DOHH2 (cell line): ENCODE results near the gene KCNK3.

Experiments
- EZH2phosphoT487 ChIP-seq: fragments of 200-600 bp; sonication (generic); IDR thresholded peaks from 2 replicates; pipeline ENCODE4 v1.6.1; 2017; ENCODE audit warnings: borderline replicate concordance, mild to moderate bottlenecking, antibody characterized with exemption, low read length, moderate library complexity, mixed read lengths
- TF ChIP-seq, protein P1 (sequence below): fragments of 200-600 bp; sonication (generic); IDR thresholded peaks from one replicate; pipeline ENCODE4 v1.5.1; 2014; ENCODE audit warnings: antibody characterized with exemption, mild to moderate bottlenecking, low read depth, low read length; ENCODE audit not compliant: poor library complexity, severe bottlenecking

DNA sequence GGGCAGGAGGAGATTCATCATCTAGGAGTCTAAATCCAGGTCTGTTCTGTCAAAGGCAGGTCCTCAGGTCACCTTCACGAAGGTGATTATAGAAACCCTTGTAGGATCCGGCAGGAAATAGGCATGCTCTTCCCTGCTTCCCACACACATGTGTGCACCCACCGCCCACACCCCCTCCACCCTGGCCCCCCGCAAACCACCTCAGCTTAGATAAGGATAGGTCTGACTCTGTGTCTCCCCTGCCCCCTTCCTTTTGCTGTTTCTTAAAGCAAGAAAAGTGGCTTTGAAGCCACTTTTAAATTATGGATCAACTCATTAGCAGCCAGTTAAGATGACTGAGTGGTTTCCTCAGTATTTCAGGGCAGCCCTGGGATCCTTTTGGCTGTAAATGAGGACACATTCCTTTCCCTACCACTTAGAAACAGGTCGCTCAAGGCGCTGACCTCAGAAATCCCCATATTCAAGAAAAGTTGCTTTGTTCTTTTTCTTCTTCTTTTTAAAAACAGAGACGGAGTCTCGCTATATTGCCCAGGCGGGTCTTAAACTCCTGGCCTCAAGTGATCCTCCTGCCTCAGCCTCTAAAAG, 36.8 kb upstream of the KCNK3 start:
- TF ChIP-seq, protein P1, sequence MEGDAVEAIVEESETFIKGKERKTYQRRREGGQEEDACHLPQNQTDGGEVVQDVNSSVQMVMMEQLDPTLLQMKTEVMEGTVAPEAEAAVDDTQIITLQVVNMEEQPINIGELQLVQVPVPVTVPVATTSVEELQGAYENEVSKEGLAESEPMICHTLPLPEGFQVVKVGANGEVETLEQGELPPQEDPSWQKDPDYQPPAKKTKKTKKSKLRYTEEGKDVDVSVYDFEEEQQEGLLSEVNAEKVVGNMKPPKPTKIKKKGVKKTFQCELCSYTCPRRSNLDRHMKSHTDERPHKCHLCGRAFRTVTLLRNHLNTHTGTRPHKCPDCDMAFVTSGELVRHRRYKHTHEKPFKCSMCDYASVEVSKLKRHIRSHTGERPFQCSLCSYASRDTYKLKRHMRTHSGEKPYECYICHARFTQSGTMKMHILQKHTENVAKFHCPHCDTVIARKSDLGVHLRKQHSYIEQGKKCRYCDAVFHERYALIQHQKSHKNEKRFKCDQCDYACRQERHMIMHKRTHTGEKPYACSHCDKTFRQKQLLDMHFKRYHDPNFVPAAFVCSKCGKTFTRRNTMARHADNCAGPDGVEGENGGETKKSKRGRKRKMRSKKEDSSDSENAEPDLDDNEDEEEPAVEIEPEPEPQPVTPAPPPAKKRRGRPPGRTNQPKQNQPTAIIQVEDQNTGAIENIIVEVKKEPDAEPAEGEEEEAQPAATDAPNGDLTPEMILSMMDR, result no peak
- TF ChIP-seq EZH2phosphoT487, result no peak
